Measurements from ENCODE around the gene RANBP17.
"Not testable (repeated sequence)": the region's sequence is repeated elsewhere in the genome, so short reads cannot be mapped to it uniquely, and the experiment has no call there.

Gene RANBP17

DNA sequence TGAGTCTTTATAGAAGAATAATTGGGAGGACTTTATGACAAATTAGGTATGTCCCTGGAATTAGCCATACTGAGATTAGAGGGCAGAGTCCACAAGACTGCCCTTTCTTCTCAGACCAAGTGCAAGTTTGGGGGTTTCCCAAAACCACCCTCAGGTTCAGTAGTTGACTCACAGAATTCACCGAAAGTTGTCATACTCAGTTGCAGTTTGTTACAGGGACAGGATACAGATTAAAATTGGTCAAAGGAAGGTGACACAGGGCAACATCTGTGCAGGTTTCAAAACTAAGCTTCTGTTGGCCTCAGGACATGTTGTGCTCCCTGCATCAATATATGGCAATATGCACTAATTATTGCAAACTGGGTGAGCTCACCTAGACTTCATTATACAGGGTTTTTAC is 3.8 kb downstream of the RANBP17 start:
- POLR2A ChIA-PET, result interaction anchor here (0.6 kb wide), 1 partner anchor 38 kb away, joined by 3 read pairs; no protein-coding TSS in a partner anchor
- H3K4me1 ChIP-seq (ENCODE audit: control insufficient read depth, insufficient read depth, low read length), result no peaks in the 10 kb centered on the region; the same call in 1 of the 2 replicates
- CTCF ChIA-PET, result interaction anchor here (0.7 to 1.2 kb wide), 3 partner anchors 9 to 432 kb away, joined by 3 read pairs; no protein-coding TSS in a partner anchor
- TF ChIP-seq ZNF121 (tag by site-specific recombination; IDR thresholded peaks at IDR 0.05) (no peak), KLF9 (tag by site-specific recombination; IDR thresholded peaks at IDR 0.05; ENCODE audit: low read depth) (no peak), ZNF211 (tag by site-specific recombination; IDR thresholded peaks at IDR 0.05; ENCODE audit: low read depth) (no peak), ZXDB (tag by site-specific recombination; IDR thresholded peaks at IDR 0.05) (no peak), ZNF600 (tag by site-specific recombination; IDR thresholded peaks at IDR 0.05) (no peak), BCL11A (tag by site-specific recombination; IDR thresholded peaks at IDR 0.05; ENCODE audit: low read depth) (no peak), BCL11B (tag by site-specific recombination; IDR thresholded peaks at IDR 0.05; ENCODE audit: low read depth) (no peak), ZNF174 (tag by site-specific recombination; IDR thresholded peaks at IDR 0.05) (no peak), ZNF155 (tag by site-specific recombination; IDR thresholded peaks at IDR 0.05) (no peak)
- TF ChIP-seq, protein P1, sequence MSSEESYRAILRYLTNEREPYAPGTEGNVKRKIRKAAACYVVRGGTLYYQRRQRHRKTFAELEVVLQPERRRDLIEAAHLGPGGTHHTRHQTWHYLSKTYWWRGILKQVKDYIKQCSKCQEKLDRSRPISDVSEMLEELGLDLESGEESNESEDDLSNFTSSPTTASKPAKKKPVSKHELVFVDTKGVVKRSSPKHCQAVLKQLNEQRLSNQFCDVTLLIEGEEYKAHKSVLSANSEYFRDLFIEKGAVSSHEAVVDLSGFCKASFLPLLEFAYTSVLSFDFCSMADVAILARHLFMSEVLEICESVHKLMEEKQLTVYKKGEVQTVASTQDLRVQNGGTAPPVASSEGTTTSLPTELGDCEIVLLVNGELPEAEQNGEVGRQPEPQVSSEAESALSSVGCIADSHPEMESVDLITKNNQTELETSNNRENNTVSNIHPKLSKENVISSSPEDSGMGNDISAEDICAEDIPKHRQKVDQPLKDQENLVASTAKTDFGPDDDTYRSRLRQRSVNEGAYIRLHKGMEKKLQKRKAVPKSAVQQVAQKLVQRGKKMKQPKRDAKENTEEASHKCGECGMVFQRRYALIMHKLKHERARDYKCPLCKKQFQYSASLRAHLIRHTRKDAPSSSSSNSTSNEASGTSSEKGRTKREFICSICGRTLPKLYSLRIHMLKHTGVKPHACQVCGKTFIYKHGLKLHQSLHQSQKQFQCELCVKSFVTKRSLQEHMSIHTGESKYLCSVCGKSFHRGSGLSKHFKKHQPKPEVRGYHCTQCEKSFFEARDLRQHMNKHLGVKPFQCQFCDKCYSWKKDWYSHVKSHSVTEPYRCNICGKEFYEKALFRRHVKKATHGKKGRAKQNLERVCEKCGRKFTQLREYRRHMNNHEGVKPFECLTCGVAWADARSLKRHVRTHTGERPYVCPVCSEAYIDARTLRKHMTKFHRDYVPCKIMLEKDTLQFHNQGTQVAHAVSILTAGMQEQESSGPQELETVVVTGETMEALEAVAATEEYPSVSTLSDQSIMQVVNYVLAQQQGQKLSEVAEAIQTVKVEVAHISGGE (tag by site-specific recombination; conservative IDR thresholded peaks at IDR 0.05; ENCODE audit: low read depth), result no peak
- TF ChIP-seq, protein P2, sequence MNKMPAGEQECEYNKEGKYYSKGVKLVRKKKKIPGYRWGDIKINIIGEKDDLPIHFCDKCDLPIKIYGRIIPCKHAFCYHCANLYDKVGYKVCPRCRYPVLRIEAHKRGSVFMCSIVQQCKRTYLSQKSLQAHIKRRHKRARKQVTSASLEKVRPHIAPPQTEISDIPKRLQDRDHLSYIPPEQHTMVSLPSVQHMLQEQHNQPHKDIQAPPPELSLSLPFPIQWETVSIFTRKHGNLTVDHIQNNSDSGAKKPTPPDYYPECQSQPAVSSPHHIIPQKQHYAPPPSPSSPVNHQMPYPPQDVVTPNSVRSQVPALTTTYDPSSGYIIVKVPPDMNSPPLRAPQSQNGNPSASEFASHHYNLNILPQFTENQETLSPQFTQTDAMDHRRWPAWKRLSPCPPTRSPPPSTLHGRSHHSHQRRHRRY (tag by site-specific recombination; IDR thresholded peaks at IDR 0.05), result no peak
- no peak overlapping the region for H3K4me3 ChIP-seq (ENCODE audit: low read depth, low read length)
- no peaks in the 10 kb centered on the region; the same call in none of the 2 replicates for H3K9me3 ChIP-seq (ENCODE audit: control insufficient read depth, insufficient read depth, low read depth, low read length)
- no peaks in the 10 kb centered on the region for H3K36me3 ChIP-seq (ENCODE audit: control insufficient read depth in 2 of 2, insufficient read depth in 1 of 2, low read length in 2 of 2)
- no peak overlapping the region for H3K27ac ChIP-seq (ENCODE audit: extremely low read depth, low read depth, low read length)

DNA sequence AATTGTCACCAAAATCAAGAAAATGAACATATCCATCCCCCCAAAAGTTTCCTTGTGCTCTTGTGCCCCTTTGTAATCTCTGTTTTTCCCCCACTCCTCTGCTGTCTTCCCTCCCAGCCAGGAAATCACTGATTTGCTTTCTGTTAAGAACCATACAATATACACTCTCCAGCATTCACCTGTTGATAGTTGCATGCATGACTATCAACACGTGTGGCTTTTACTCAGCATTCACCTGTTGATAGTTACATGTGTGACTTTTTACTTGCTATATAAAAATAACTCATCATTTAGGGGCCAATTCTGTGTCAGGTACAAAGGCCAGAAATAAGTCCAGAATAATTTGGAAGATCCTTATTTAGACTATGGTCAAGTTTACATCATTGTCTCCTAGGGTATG is 6.0 kb downstream of the RANBP17 start:
- ChIA-PET POLR2A (no interaction called here), CTCF (interaction anchor here (0.6 to 0.7 kb wide), 2 partner anchors 280 to 1188 kb away, joined by 3 read pairs; no protein-coding TSS in a partner anchor)
- peak; percentile 99 for TF ChIP-seq SCRT2 (tag by site-specific recombination; IDR thresholded peaks at IDR 0.05)
- no peak for TF ChIP-seq ZBTB1 (tag by site-specific recombination; IDR thresholded peaks at IDR 0.05)
- no peak for TF ChIP-seq GLI4 (tag by site-specific recombination; IDR thresholded peaks at IDR 0.05)
- no peak for TF ChIP-seq HOXC10 (CRISPR knock-in tag; IDR thresholded peaks at IDR 0.05)
- TF ChIP-seq RBAK (tag by site-specific recombination; IDR thresholded peaks at IDR 0.05), result no peak
- TF ChIP-seq SCRT1 (tag by site-specific recombination; IDR thresholded peaks at IDR 0.05; ENCODE audit: borderline replicate concordance), result peak; percentile 99
- Histone ChIP-seq H3K9me3 (ENCODE audit: control insufficient read depth, insufficient read depth, low read depth, low read length) (no peaks in the 10 kb centered on the region), H3K36me3 (ENCODE audit: control insufficient read depth in 2 of 2, insufficient read depth in 1 of 2, low read length in 2 of 2) (no peaks in the 10 kb centered on the region), H3K4me3 (ENCODE audit: low read depth, low read length) (no peak overlapping the region), H3K27ac (ENCODE audit: extremely low read depth, low read depth, low read length) (no peak overlapping the region), H3K4me1 (ENCODE audit: control insufficient read depth, insufficient read depth, low read length) (no peaks in the 10 kb centered on the region; the same call in 1 of the 2 replicates)

DNA sequence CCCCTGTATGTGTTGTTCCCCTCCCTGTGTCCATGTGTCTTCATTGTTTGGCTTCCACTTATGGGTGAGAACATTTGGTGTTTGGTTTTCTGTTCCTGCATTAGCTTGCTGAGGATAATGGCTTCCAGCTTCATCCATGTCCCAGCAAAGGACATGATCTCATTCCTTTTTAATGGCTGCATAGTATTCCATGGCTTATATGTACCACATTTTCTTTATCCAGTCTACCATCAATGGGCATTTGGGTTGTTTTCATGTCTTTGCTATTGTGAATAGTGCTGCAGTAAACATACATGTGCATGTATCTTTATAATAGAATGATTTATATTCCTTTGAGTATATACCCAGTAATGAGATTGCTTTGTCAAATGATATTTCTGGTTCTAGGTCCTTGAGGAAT is 8.6 kb downstream of the RANBP17 start:
- H3K27ac ChIP-seq (ENCODE audit: extremely low read depth, low read depth, low read length); CTCF ChIA-PET: not testable (repeated sequence)

More for the DNA sequence above, 8.6 kb downstream of the RANBP17 start:
- POLR2A ChIA-PET; H3K4me1 ChIP-seq (ENCODE audit: control insufficient read depth, insufficient read depth, low read length); H3K4me3 ChIP-seq (ENCODE audit: low read depth, low read length); H3K9me3 ChIP-seq (ENCODE audit: control insufficient read depth, insufficient read depth, low read depth, low read length); H3K36me3 ChIP-seq (ENCODE audit: control insufficient read depth in 2 of 2, insufficient read depth in 1 of 2, low read length in 2 of 2): not testable (repeated sequence)
- peak; percentile 73 for TF ChIP-seq ZNF146 (tag by site-specific recombination; IDR thresholded peaks at IDR 0.05)
